A549 (cell line): Measurements from ENCODE around the gene ANKRD24. TPM values are rescaled to one million over a fixed set of nuclear protein-coding genes. Genes with fewer than 3 reads are reported as not detected.

Source experiments
- ATAC-seq, 2 experiments: fragments of 200-7000 bp in 1 of 2; fragments of >200 bp in 1 of 2; cut with Nextera tagmentation in 1 of 2; cut with Tn5 transposase in 1 of 2; 3 replicates each; pipeline versions ENCODE4 v1.8.0 to v1.9.1; 2018 to 2020; ENCODE audit warnings: mild to moderate bottlenecking in 1 of 2, moderate library complexity in 1 of 2
- CTCF ChIA-PET: fragments of 300-600 bp; sonication (Branson Sonifier 250); formaldehyde crosslinking; extraction: SDS; loops from one replicate; lab custom pipeline; 2021; ENCODE audit warnings: antibody characterized with exemption, inconsistent platforms; lab: Yijun Ruan, JAX
- POLR2A ChIA-PET: fragments of 350-600 bp; formaldehyde crosslinking; extraction: SDS; loops from one replicate; lab custom pipeline; 2021; ENCODE audit warnings: antibody characterized with exemption, inconsistent platforms; lab: Yijun Ruan, JAX
- DNase-seq, 2 experiments: peaks; one replicate each; pipeline versions ENCODE4 v3.0.0 to v3.0.0-alpha.2; 2011 to 2016; ENCODE audit warnings: low read depth in 1 of 2, low spot score in 1 of 2
- FAIRE-seq: peaks from 2 replicates; lab custom pipeline; 2011; peaks lifted over from hg19 to GRCh38; lab: Jason Lieb, UNC
- H3K27ac ChIP-seq, 2 experiments: fragments of >200 bp; sonication (Bioruptor Twin); formaldehyde crosslinking; 3 replicates each; pipeline ENCODE4 v1.5.1; 2016 to 2017
- H3K4me1 ChIP-seq: fragments of >200 bp; sonication (Bioruptor Twin); formaldehyde crosslinking; 3 replicates; pipeline ENCODE4 v1.6.1; 2016
- H3K4me2 ChIP-seq: fragments of >200 bp; sonication (Bioruptor Twin); formaldehyde crosslinking; 3 replicates; pipeline ENCODE4 v1.6.1; 2016
- H3K4me3 ChIP-seq: fragments of >200 bp; sonication (Bioruptor Twin); formaldehyde crosslinking; 3 replicates; pipeline ENCODE4 v1.5.1; 2016
- H3K9me3 ChIP-seq: fragments of >200 bp; sonication (Bioruptor Twin); formaldehyde crosslinking; 3 replicates; pipeline ENCODE4 v1.6.1; 2016
- BCL3 ChIP-seq: fragments of >200 bp; sonication (Bioruptor Twin); formaldehyde crosslinking; IDR thresholded peaks from 3 replicates; pipeline ENCODE4 v1.6.1; 2016
- CBX2 ChIP-seq: fragments of 200-600 bp; sonication (generic); IDR thresholded peaks from 2 replicates; pipeline ENCODE4 v1.6.1; 2016; ENCODE audit warnings: low read depth, mild to moderate bottlenecking, borderline replicate concordance
- CBX8 ChIP-seq: fragments of 200-600 bp; sonication (generic); IDR thresholded peaks from 2 replicates; pipeline ENCODE4 v1.6.1; 2016
- CEBPB ChIP-seq, 2 experiments: fragments of >200 bp in 1 of 2; sonication (Bioruptor Twin) in 1 of 2; formaldehyde crosslinking in 1 of 2; IDR thresholded peaks; 2 replicates each; pipeline ENCODE4 v1.6.1; 2012 to 2016
- CHD2 ChIP-seq: fragments of 150-350 bp; IDR thresholded peaks from 2 replicates; pipeline ENCODE4 v1.6.1; 2014; ENCODE audit warnings: low read length; ENCODE audit not compliant: partially characterized antibody
- CHD4 ChIP-seq: fragments of 200-600 bp; sonication (generic); IDR thresholded peaks from 2 replicates; pipeline ENCODE4 v1.6.1; 2016; ENCODE audit warnings: antibody characterized with exemption, mild to moderate bottlenecking, borderline replicate concordance
- CTCF ChIP-seq: fragments of >200 bp; sonication (Bioruptor Twin); formaldehyde crosslinking; IDR thresholded peaks from 3 replicates; pipeline ENCODE4 v1.5.1; 2016
- EHF ChIP-seq: fragments of 250-450 bp; sonication (Bioruptor Pico); IDR thresholded peaks from 2 replicates; pipeline ENCODE4 v1.5.0; 2020; ENCODE audit warnings: mild to moderate bottlenecking
- ELK1 ChIP-seq: fragments of 150-350 bp; IDR thresholded peaks from 2 replicates; pipeline ENCODE4 v1.6.1; 2014; ENCODE audit warnings: low read depth, mild to moderate bottlenecking, low read length
- EP300 ChIP-seq, 2 experiments: fragments of >200 bp; sonication (Bioruptor Twin); formaldehyde crosslinking; IDR thresholded peaks; 2 replicates in 1 of 2; 3 replicates in 1 of 2; pipeline ENCODE4 v1.6.1; 2016 to 2017
- FOSB ChIP-seq: fragments of 250-450 bp; sonication (Bioruptor Pico); IDR thresholded peaks from 2 replicates; pipeline ENCODE4 v1.5.0; 2020; ENCODE audit warnings: mild to moderate bottlenecking, moderate library complexity
- FOSL2 ChIP-seq, 2 experiments: fragments of 450-650 bp in 1 of 2; fragments of >200 bp in 1 of 2; sonication (Bioruptor Twin) in 1 of 2; formaldehyde crosslinking; IDR thresholded peaks; 2 replicates each; pipeline versions ENCODE4 v1.5.0 to v1.6.1; 2016 to 2020; ENCODE audit warnings: mild to moderate bottlenecking in 1 of 2, moderate library complexity in 1 of 2
- FOXS1 ChIP-seq: fragments of 250-450 bp; sonication (Bioruptor Pico); IDR thresholded peaks from 2 replicates; pipeline ENCODE4 v1.5.0; 2020; ENCODE audit warnings: mild to moderate bottlenecking, moderate library complexity
- HDAC2 ChIP-seq: fragments of 200-600 bp; sonication (generic); IDR thresholded peaks from 2 replicates; pipeline ENCODE4 v1.6.1; 2016
- JUNB ChIP-seq: fragments of >200 bp; sonication (Bioruptor Twin); formaldehyde crosslinking; IDR thresholded peaks from 2 replicates; pipeline ENCODE4 v1.6.1; 2016
- KDM5A ChIP-seq: fragments of 200-600 bp; sonication (generic); IDR thresholded peaks from 2 replicates; pipeline ENCODE4 v1.6.1; 2016; ENCODE audit warnings: antibody characterized with exemption, mild to moderate bottlenecking
- MAFK ChIP-seq: fragments of 450-650 bp; IDR thresholded peaks from 2 replicates; pipeline ENCODE4 v1.6.1; 2014; ENCODE audit not compliant: partially characterized antibody
- MYC ChIP-seq: IDR thresholded peaks from 2 replicates; pipeline ENCODE4 v1.6.1; 2012; ENCODE audit warnings: mild to moderate bottlenecking, inconsistent platforms, low read length, improper control_type of control experiment, borderline replicate concordance
- PBX3 ChIP-seq: IDR thresholded peaks from 2 replicates; pipeline ENCODE4 v1.6.1; 2012
- RAD21 ChIP-seq, 2 experiments: fragments of >200 bp in 1 of 2; sonication (Bioruptor Twin) in 1 of 2; formaldehyde crosslinking in 1 of 2; IDR thresholded peaks in 1 of 2; conservative IDR thresholded peaks in 1 of 2; 2 replicates in 1 of 2; 3 replicates in 1 of 2; pipeline ENCODE4 v1.6.1; 2012 to 2018; ENCODE audit warnings: inconsistent platforms in 1 of 2
- RARB ChIP-seq: fragments of 250-450 bp; sonication (Bioruptor Pico); IDR thresholded peaks from 2 replicates; pipeline ENCODE4 v1.8.0; 2021; ENCODE audit warnings: mild to moderate bottlenecking, moderate library complexity
- RCOR1 ChIP-seq: fragments of 150-350 bp; IDR thresholded peaks from 2 replicates; pipeline ENCODE4 v1.6.1; 2014; ENCODE audit warnings: antibody characterized with exemption, low read length, low read depth
- RFX5 ChIP-seq: fragments of 450-650 bp; IDR thresholded peaks from 2 replicates; pipeline ENCODE4 v1.7.1; 2014; ENCODE audit warnings: antibody characterized with exemption, mild to moderate bottlenecking, moderate library complexity
- SREBF2 ChIP-seq: fragments of 450-650 bp; IDR thresholded peaks from 2 replicates; pipeline ENCODE4 v1.6.1; 2014; ENCODE audit warnings: mild to moderate bottlenecking, moderate library complexity
- TFCP2L1 ChIP-seq: fragments of 250-450 bp; sonication (Bioruptor Pico); IDR thresholded peaks from 2 replicates; pipeline ENCODE4 v1.5.0; 2021; ENCODE audit warnings: mild to moderate bottlenecking
- ZNF302 ChIP-seq: fragments of 250-450 bp; sonication (Bioruptor Pico); IDR thresholded peaks from 2 replicates; pipeline ENCODE4 v1.9.0; 2021; ENCODE audit warnings: inconsistent platforms, mild to moderate bottlenecking, moderate library complexity
- WGBS: methylation state at CpG from one replicate; pipeline ENCODE4 v1.1.6; 2017; ENCODE audit errors: missing lambda C conversion rate; 5-methylcytosine and 5-hydroxymethylcytosine counted together
- polyA plus RNA-seq, 4 experiments: library from polyadenylated mRNA; depleted of rRNA in 3 of 4; stranded (reverse); fragments of >200 nt; fragmentation: RNase III in 1 of 4; extraction: RNeasy Plus Mini Kit Qiagen cat#74134 plus additional on column Dnase treatment in 1 of 4; gene quantifications; 2 replicates in 3 of 4; 3 replicates in 1 of 4; pipeline ENCODE4 v1.2.3, GENCODE V29; 2011 to 2017

Gene ANKRD24
- polyA plus RNA-seq, 2 of the 4 experiments (the other 2 are of a cell fraction): 0.28 to 0.36 TPM

- no peak for TF ChIP-seq MYC
- TF ChIP-seq RCOR1: no peak
- TF ChIP-seq PBX3: no peak
- no peak for TF ChIP-seq CBX8
- no peak for TF ChIP-seq BCL3
- TF ChIP-seq ZNF302 (CRISPR knock-in tag): no peak
- no peak for TF ChIP-seq KDM5A
- no peak for TF ChIP-seq RAD21 (conservative IDR thresholded peaks at IDR 0.05 in 1 of 2, IDR thresholded peaks at IDR 0.05 in 1 of 2)
- TF ChIP-seq RARB: no peak
- no peak for TF ChIP-seq TFCP2L1 (CRISPR knock-in tag)
- no peak for TF ChIP-seq HDAC2
- TF ChIP-seq CHD2: no peak
- TF ChIP-seq FOXS1 (CRISPR knock-in tag): no peak
- TF ChIP-seq FOSL2 (IDR thresholded peaks at IDR 0.05): no peak
- no peak for TF ChIP-seq FOSL2 (CRISPR knock-in tag; IDR thresholded peaks at IDR 0.05)
- no peak for TF ChIP-seq EHF (CRISPR knock-in tag)
- no peak for TF ChIP-seq JUNB
- POLR2A ChIA-PET: no interaction called here
- no peak for ATAC-seq
- H3K9me3 ChIP-seq: no peaks in the 10 kb centered on the region; the same call in 2 of the 3 replicates
- no peak for DNase-seq
- no peak overlapping the region for H3K4me3 ChIP-seq
- CTCF ChIA-PET: interaction anchor here (0.9 to 1.6 kb wide), 3 partner anchors 12 to 140 kb away, joined by 3 to 4 read pairs (median 3); no protein-coding TSS in a partner anchor
- FAIRE-seq: no peak
- no peaks in the 10 kb centered on the region for H3K4me1 ChIP-seq
- no peak overlapping the region for H3K27ac ChIP-seq
- H3K4me2 ChIP-seq: no peak overlapping the region
- WGBS: 91% methylated on average over 11 of the region's 11 CpGs
Observed at GRCh38 chr19:4260613-4261191, 78.2 kb downstream of the ANKRD24 start.

- ATAC-seq (no peak), DNase-seq (no peak), FAIRE-seq (no peak)
- POLR2A ChIA-PET: no interaction called here
- Histone ChIP-seq H3K9me3 (no peaks in the 10 kb centered on the region), H3K27ac (no peak overlapping the region), H3K4me3 (no peak overlapping the region), H3K4me2 (no peak overlapping the region), H3K4me1 (no peaks in the 10 kb centered on the region)
- TF ChIP-seq HDAC2 (no peak), FOSB (CRISPR knock-in tag) (no peak), FOXS1 (CRISPR knock-in tag) (no peak), CHD2 (no peak)
- WGBS: 95% methylated on average over 4 of the region's 4 CpGs
- CTCF ChIA-PET: no interaction called here
Observed at GRCh38 chr19:4264812-4265211, 82.3 kb downstream of the ANKRD24 start.

GRCh38 chr19:4266253-4267000 is 83.9 kb downstream of the ANKRD24 start:
- POLR2A ChIA-PET: no interaction called here
- WGBS: 88% methylated on average over 17 of the region's 18 CpGs
- Histone ChIP-seq H3K4me3 (no peak overlapping the region), H3K4me2 (no peak overlapping the region), H3K4me1 (no peaks in the 10 kb centered on the region), H3K27ac (no peak overlapping the region), H3K9me3 (no peaks in the 10 kb centered on the region)
- CTCF ChIA-PET: interaction anchor here (0.5 to 5.5 kb wide), 18 partner anchors 8 to 259 kb away, joined by 3 to 47 read pairs (median 6); partner anchors contain the start of gene SH3GL1
- no peak for ATAC-seq
- no peak for FAIRE-seq
- DNase-seq: no peak
- no peak for TF ChIP-seq CTCF
- TF ChIP-seq CBX2: no peak
- TF ChIP-seq PBX3: no peak
- no peak for TF ChIP-seq MAFK
- TF ChIP-seq CHD4: no peak
- no peak for TF ChIP-seq SREBF2
- TF ChIP-seq RFX5: no peak
- TF ChIP-seq ELK1: no peak
- no peak for TF ChIP-seq EP300 (IDR thresholded peaks at IDR 0.05)
- TF ChIP-seq CEBPB (IDR thresholded peaks at IDR 0.05): no peak
